ENCODE measurements around the gene SDR42E2. TPM values are rescaled to one million over a fixed set of nuclear protein-coding genes. Genes with fewer than 3 reads are reported as not detected.

The SDR42E2 gene
- total and polyA plus RNA-seq, 2 of the 8 experiments (the other 6 are each of a cell fraction or from before 2014, with no cell fraction given), result 0.08 TPM; not detected in 1

DNA sequence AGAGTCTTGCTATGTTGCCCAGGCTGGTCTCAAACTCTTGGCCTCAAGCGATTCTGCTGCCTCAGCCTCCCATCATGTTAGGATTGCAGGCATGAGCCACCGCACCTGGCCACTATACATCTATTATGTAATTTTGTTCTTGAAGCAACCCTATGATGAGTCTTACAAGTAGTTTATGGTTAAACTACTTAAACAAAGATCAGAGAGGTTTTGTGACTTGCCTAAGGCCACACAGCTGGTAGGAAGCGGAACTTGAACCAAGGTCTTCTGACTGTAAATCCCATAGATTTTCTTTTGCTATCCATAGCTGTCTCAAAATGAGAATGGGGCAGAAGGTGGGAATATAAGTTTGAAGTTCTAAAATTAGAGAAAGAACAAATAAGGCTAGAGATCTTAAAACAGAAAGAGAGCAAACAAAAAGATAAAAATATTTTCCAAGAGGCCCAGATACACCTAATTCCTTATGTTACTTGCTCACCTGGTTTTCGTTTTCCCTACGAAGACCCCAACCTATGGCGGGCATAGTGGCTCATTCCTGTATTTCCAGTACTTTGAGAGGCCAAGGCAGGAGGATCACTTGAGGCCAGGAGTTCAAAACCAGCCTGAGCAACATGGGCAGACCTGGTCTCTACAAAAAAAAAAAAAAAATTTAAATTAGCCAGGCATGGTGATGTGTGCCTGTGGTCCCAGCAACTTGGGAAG, 37.6 kb upstream of the SDR42E2 start (continued):
- TF ChIP-seq CTCF (IDR thresholded peaks at IDR 0.05; ENCODE audit: control extremely low read depth in 1 of 3, insufficient read depth in 1 of 3, low read depth in 1 of 3, low read length in 3 of 3) (no peak), SIN3A (conservative IDR thresholded peaks at IDR 0.05 in 1 of 2, IDR thresholded peaks at IDR 0.05 in 1 of 2; ENCODE audit: low read depth in 1 of 2, low read length in 2 of 2) (no peak), CBX5 (IDR thresholded peaks at IDR 0.05; ENCODE audit: low read depth, low read length) (no peak), NANOG (IDR thresholded peaks at IDR 0.05; ENCODE audit: insufficient read depth, low read depth, low read length, poor library complexity, severe bottlenecking) (no peak), KDM5A (IDR thresholded peaks at IDR 0.05; ENCODE audit: low read length) (no peak), SIX5 (IDR thresholded peaks at IDR 0.05; ENCODE audit: low read depth, low read length) (no peak), KDM1A (IDR thresholded peaks at IDR 0.05; ENCODE audit: borderline replicate concordance, low read length) (no peak), GABPA (IDR thresholded peaks at IDR 0.05; ENCODE audit: borderline replicate concordance, insufficient read depth, low read length) (no peak), JUN (IDR thresholded peaks at IDR 0.05; ENCODE audit: low read depth, low read length) (no peak), SP2 (IDR thresholded peaks at IDR 0.05; ENCODE audit: low read length) (no peak)
- TF ChIP-seq, protein P1, sequence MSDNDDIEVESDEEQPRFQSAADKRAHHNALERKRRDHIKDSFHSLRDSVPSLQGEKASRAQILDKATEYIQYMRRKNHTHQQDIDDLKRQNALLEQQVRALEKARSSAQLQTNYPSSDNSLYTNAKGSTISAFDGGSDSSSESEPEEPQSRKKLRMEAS (IDR thresholded peaks at IDR 0.05), result no peak
